GM12878 (cell line): Measurements from ENCODE around the gene GATA2.

Source experiments
- EP300 ChIP-seq, 2 experiments: fragments of 150-350 bp in 1 of 2; IDR thresholded peaks; 2 replicates each; pipeline ENCODE4 v1.6.1; 2011 to 2012; ENCODE audit warnings: low read depth in 2 of 2, low read length in 2 of 2, borderline replicate concordance in 1 of 2, improper control_type of control experiment in 1 of 2, inconsistent platforms in 1 of 2; ENCODE audit not compliant: control insufficient read depth in 1 of 2
- HDAC6 ChIP-seq: fragments of 200-600 bp; sonication (generic); IDR thresholded peaks from one replicate; pipeline ENCODE4 v1.8.0; 2017; ENCODE audit warnings: antibody characterized with exemption; ENCODE audit not compliant: unreplicated experiment
- LARP7 ChIP-seq: fragments of 450-650 bp; IDR thresholded peaks from 2 replicates; pipeline ENCODE4 v1.6.1; 2017; ENCODE audit warnings: mild to moderate bottlenecking
- NR2C2 ChIP-seq: IDR thresholded peaks from 2 replicates; pipeline ENCODE4 v1.6.1; 2011; ENCODE audit warnings: borderline replicate concordance, low read depth; ENCODE audit not compliant: control insufficient read depth, insufficient read length
- POLR2A ChIP-seq: IDR thresholded peaks from 2 replicates; pipeline ENCODE4 v1.6.1; 2011; ENCODE audit warnings: low read depth, mild to moderate bottlenecking, low read length
- SIX5 ChIP-seq: IDR thresholded peaks from 2 replicates; pipeline ENCODE4 v1.6.1; 2011; ENCODE audit warnings: mild to moderate bottlenecking, low read depth, low read length, moderate library complexity; ENCODE audit not compliant: severe bottlenecking
- SPI1 ChIP-seq: IDR thresholded peaks from 2 replicates; pipeline ENCODE4 v1.6.1; 2011; ENCODE audit warnings: low read depth, mild to moderate bottlenecking, low read length, moderate library complexity, borderline replicate concordance; ENCODE audit not compliant: insufficient read depth
- ZNF274 ChIP-seq: IDR thresholded peaks from one replicate; pipeline ENCODE4 v1.8.0; 2011; ENCODE audit not compliant: insufficient read length, insufficient read depth
- TF ChIP-seq, protein P1 (sequence below): IDR thresholded peaks from 2 replicates; pipeline ENCODE4 v1.6.1; 2012; ENCODE audit warnings: low read length, inconsistent platforms
- TF ChIP-seq, protein P2 (sequence below), 3 experiments: IDR thresholded peaks in 2 of 3; conservative IDR thresholded peaks in 1 of 3; 2 replicates each; pipeline ENCODE4 v1.5.1; 2011; ENCODE audit warnings: low read depth in 3 of 3, low read length in 3 of 3, mild to moderate bottlenecking in 3 of 3, control low read depth in 2 of 3, moderate library complexity in 2 of 3, inconsistent platforms in 1 of 3, mixed read lengths in 1 of 3; ENCODE audit not compliant: control insufficient read depth in 2 of 3, insufficient read depth in 1 of 3; ENCODE audit errors: extremely low read depth in 1 of 3

- TF ChIP-seq LARP7 = no peak
- TF ChIP-seq SIX5 = no peak
- no peak for TF ChIP-seq EP300 (IDR thresholded peaks at IDR 0.05; ENCODE audit: borderline replicate concordance in 1 of 2, control insufficient read depth in 1 of 2, low read depth in 2 of 2, low read length in 2 of 2)
- TF ChIP-seq NR2C2 = no peak
- TF ChIP-seq, protein P1, sequence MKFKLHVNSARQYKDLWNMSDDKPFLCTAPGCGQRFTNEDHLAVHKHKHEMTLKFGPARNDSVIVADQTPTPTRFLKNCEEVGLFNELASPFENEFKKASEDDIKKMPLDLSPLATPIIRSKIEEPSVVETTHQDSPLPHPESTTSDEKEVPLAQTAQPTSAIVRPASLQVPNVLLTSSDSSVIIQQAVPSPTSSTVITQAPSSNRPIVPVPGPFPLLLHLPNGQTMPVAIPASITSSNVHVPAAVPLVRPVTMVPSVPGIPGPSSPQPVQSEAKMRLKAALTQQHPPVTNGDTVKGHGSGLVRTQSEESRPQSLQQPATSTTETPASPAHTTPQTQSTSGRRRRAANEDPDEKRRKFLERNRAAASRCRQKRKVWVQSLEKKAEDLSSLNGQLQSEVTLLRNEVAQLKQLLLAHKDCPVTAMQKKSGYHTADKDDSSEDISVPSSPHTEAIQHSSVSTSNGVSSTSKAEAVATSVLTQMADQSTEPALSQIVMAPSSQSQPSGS = no peak
- TF ChIP-seq, protein P2, sequence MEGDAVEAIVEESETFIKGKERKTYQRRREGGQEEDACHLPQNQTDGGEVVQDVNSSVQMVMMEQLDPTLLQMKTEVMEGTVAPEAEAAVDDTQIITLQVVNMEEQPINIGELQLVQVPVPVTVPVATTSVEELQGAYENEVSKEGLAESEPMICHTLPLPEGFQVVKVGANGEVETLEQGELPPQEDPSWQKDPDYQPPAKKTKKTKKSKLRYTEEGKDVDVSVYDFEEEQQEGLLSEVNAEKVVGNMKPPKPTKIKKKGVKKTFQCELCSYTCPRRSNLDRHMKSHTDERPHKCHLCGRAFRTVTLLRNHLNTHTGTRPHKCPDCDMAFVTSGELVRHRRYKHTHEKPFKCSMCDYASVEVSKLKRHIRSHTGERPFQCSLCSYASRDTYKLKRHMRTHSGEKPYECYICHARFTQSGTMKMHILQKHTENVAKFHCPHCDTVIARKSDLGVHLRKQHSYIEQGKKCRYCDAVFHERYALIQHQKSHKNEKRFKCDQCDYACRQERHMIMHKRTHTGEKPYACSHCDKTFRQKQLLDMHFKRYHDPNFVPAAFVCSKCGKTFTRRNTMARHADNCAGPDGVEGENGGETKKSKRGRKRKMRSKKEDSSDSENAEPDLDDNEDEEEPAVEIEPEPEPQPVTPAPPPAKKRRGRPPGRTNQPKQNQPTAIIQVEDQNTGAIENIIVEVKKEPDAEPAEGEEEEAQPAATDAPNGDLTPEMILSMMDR (IDR thresholded peaks at IDR 0.05 in 2 of 3, conservative IDR thresholded peaks at IDR 0.05 in 1 of 3; ENCODE audit: control insufficient read depth in 2 of 3, extremely low read depth in 1 of 3, insufficient read depth in 1 of 3, low read depth in 3 of 3, low read length in 3 of 3) = no peak
- no peak for TF ChIP-seq SPI1
- TF ChIP-seq POLR2A = no peak
- no peak for TF ChIP-seq ZNF274
- TF ChIP-seq HDAC6 = no peak
These were observed 23.4 kb downstream of the GATA2 start for GRCh38 chr3:128469556-128469955.
